NT2/D1 (cell line): ENCODE data around the gene PNPLA6.

Source experiments
- DNase-seq: peaks from one replicate; pipeline ENCODE4 v3.0.0-alpha.2; 2011; ENCODE audit warnings: low read depth, low spot score
- H3K27me3 ChIP-seq: 2 replicates; pipeline ENCODE4 v1.6.0; 2011; ENCODE audit warnings: mild to moderate bottlenecking; ENCODE audit not compliant: insufficient read length, insufficient read depth
- H3K36me3 ChIP-seq: 2 replicates; pipeline ENCODE4 v1.6.1; 2011; ENCODE audit warnings: mild to moderate bottlenecking, low read length, mixed read lengths; ENCODE audit not compliant: insufficient read depth, insufficient read length
- H3K4me1 ChIP-seq: 2 replicates; pipeline ENCODE4 v1.5.1; 2011; ENCODE audit not compliant: insufficient read depth, insufficient read length
- H3K4me3 ChIP-seq: 2 replicates; pipeline ENCODE4 v1.5.1; 2011; ENCODE audit warnings: low read depth; ENCODE audit not compliant: insufficient read length
- H3K9ac ChIP-seq: 2 replicates; pipeline ENCODE4 v1.6.0; 2011; ENCODE audit warnings: low read depth; ENCODE audit not compliant: insufficient read length
- H3K9me3 ChIP-seq: 2 replicates; pipeline ENCODE4 v1.5.1; 2011; ENCODE audit warnings: mild to moderate bottlenecking, low read length; ENCODE audit not compliant: insufficient read depth
- SUZ12 ChIP-seq: IDR thresholded peaks from 2 replicates; pipeline ENCODE4 v1.6.1; 2011; ENCODE audit not compliant: insufficient read length, insufficient read depth; ENCODE audit errors: extremely low read depth
- YY1 ChIP-seq: IDR thresholded peaks from 2 replicates; pipeline ENCODE4 v1.6.1; 2011; ENCODE audit not compliant: insufficient read length, insufficient read depth
- ZNF274 ChIP-seq: IDR thresholded peaks from 2 replicates; pipeline ENCODE4 v1.6.1; 2011; ENCODE audit warnings: mild to moderate bottlenecking, low read depth, low read length

The PNPLA6 gene

DNA sequence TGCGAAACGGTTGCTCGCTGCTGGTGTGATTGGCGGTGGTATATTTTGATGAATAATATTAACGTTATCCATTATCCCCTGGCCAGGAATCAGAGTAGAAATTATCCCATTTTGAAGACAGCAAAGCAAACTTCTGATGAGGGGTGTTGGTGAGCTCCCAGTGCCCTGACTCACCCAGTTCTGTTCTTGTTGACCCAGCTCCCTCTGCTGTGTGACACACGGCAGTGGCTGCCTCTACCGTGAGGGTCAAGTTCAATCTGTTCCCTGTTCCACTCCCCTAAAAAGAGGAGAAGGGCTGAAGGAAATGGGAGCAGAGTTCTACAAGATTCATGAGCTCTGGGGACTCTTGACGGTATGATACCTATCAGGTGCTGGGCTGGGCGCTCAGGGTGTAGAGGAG, 62.2 kb downstream of the PNPLA6 start:
- no peak for DNase-seq
- Histone ChIP-seq H3K9ac (no peak overlapping the region), H3K4me1 (peaks cover 12% of the 10 kb centered on the region), H3K36me3 (no peaks in the 10 kb centered on the region), H3K9me3 (no peaks in the 10 kb centered on the region), H3K4me3 (no peak overlapping the region), H3K27me3 (peaks cover 20% of the 10 kb centered on the region)
- TF ChIP-seq YY1 = no peak
- TF ChIP-seq SUZ12 = no peak

DNA sequence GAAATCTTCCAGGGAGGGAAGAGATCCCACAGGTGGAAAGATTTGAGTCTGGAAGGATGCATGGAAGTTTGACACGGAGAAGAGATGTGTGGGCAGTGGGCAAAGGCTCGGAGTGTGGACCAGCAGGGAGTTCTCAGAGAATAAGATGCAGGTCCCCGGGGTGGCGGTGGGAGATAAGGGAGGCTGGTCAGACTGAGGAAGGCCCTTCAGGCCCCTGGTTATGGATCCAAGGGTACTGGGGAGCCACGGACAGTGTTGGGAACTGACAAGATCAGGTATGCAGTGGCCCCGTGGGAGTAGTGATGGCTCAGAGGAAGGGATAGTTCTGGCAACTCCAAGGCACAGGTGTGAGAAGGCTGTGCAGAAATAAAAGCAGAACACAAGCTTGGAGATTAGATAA, 62.7 kb downstream of the PNPLA6 start:
- Histone ChIP-seq H3K27me3 (peaks cover 20% of the 10 kb centered on the region), H3K4me1 (peaks cover 12% of the 10 kb centered on the region), H3K4me3 (no peak overlapping the region), H3K36me3 (no peaks in the 10 kb centered on the region), H3K9me3 (no peaks in the 10 kb centered on the region), H3K9ac (no peak overlapping the region)
- no peak for TF ChIP-seq SUZ12
- TF ChIP-seq ZNF274 = no peak
- TF ChIP-seq YY1 = no peak
- no peak for DNase-seq

DNA sequence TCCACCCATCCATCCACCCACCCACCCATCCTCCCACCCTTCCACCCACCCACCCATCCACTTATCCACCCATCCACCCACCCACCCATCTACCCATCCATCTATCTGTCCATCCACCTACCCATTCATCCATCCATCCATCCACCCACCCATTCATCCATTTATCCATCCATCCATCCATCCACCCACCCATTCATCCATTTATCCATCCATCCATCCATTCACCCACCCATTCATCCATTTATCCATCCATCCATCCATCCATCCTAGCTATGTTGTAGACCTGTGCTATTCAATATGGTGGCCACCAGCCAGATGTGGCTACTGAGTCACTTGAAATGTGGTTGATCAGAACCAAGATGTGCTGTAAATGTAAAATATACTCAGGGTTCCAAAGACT, 65.2 kb downstream of the PNPLA6 start:
- DNase-seq = no peak
- no peak overlapping the region for H3K9ac ChIP-seq
- H3K9me3 ChIP-seq = no peaks in the 10 kb centered on the region
- TF ChIP-seq YY1 (no peak), ZNF274 (no peak), SUZ12 (no peak)
- peaks cover 12% of the 10 kb centered on the region for H3K27me3 ChIP-seq
- peaks cover 16% of the 10 kb centered on the region for H3K4me1 ChIP-seq
- H3K4me3 ChIP-seq = no peak overlapping the region
- no peaks in the 10 kb centered on the region for H3K36me3 ChIP-seq

DNA sequence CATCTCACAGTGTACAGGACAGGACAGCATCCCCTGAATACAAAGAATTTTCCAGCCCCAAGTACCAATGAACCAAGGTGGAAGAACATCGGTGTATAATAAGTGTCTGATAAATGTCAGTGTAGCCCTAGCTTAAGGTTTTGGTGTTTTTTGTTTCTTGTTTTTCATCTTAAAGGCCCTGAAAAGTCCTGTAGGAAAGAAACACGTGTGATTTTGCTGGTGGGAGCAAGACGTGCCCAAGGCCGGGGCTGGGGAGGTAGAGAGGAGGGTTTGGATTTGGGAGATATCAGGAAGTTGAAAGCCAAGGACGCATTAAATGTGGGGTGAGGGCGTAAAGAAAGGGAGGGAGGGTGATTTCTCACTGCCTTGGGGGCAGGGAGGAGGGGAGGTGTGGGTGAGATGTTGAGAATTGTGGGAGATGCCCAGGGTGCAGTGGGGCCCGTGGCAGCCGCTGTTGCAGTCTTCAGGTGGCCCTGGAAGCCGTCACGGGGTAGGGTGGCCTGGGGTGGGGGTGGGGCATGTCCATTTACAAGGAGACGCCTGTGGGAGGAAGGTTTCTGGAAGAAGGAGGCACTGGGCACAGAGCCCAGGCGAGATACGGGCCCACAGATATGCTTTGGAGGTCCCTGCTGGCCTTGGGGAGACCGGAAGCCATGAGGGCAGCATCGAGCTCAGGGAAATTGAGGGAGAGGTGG, 66.9 kb downstream of the PNPLA6 start:
- Histone ChIP-seq H3K9ac (no peak overlapping the region), H3K27me3 (peaks cover under 1% of the 10 kb centered on the region), H3K36me3 (no peaks in the 10 kb centered on the region), H3K4me3 (no peak overlapping the region), H3K4me1 (peaks cover 5% of the 10 kb centered on the region), H3K9me3 (no peaks in the 10 kb centered on the region)
- DNase-seq = no peak
- TF ChIP-seq SUZ12 (no peak), YY1 (no peak), ZNF274 (no peak)

DNA sequence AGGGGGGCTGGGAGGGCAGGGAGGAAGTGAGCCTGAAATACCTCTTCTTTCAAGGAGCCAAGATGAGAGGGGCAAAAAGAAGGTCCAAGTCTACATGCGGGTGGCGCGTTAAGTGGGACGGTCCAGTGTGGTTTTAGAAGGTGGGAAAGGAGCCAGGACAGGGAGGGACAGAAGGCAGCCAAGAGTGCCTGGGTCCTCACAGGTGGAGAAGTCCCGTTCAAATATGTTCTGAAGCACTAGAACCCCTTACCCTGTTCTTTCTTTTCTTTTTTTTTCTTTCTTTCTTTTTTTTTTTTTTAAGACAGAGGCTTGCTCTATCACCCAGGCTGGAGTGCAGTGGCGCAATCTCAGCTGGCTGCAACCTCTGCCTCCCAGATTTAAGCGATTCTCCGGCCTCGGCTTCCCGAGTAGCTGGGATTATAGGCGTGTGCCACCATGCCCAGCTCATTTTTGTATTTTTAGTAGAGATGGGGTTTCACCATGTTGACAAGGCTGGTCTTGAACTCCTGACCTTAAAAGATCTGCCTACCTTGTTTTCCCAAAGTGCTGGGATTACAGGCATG, 67.5 kb downstream of the PNPLA6 start:
- no peak overlapping the region for H3K9ac ChIP-seq
- H3K4me3 ChIP-seq = no peak overlapping the region
- TF ChIP-seq YY1 (no peak), ZNF274 (no peak), SUZ12 (no peak)
- H3K4me1 ChIP-seq = peaks cover 3% of the 10 kb centered on the region
- H3K36me3 ChIP-seq = peaks cover 1% of the 10 kb centered on the region
- no peak for DNase-seq
- H3K9me3 ChIP-seq = no peaks in the 10 kb centered on the region
- no peaks in the 10 kb centered on the region for H3K27me3 ChIP-seq

DNA sequence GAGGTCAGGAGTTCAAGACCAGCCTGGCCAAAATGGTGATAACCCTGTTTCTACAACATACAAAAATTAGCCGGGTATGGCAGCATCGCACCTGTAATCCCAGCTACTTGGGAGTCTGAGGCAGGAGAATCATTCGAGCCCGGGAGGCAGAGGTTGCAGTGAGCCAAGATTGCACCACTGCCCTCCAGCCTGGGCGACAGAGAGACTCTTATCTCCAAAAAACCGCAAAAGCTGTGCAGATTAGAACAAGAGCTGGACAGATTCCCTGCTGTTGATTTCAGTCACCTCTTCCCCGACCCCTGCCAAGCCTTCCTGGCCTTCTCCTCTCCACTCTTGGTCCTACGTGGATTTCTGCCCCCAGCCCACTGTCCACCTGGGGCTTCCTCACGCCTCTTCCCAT, 68.4 kb downstream of the PNPLA6 start:
- no peak overlapping the region for H3K4me3 ChIP-seq
- no peak for TF ChIP-seq SUZ12
- no peak for TF ChIP-seq YY1
- H3K9me3 ChIP-seq = no peaks in the 10 kb centered on the region
- peaks cover 3% of the 10 kb centered on the region for H3K4me1 ChIP-seq
- peaks cover 5% of the 10 kb centered on the region for H3K36me3 ChIP-seq
- no peak for DNase-seq
- no peak overlapping the region for H3K9ac ChIP-seq
- no peaks in the 10 kb centered on the region for H3K27me3 ChIP-seq

DNA sequence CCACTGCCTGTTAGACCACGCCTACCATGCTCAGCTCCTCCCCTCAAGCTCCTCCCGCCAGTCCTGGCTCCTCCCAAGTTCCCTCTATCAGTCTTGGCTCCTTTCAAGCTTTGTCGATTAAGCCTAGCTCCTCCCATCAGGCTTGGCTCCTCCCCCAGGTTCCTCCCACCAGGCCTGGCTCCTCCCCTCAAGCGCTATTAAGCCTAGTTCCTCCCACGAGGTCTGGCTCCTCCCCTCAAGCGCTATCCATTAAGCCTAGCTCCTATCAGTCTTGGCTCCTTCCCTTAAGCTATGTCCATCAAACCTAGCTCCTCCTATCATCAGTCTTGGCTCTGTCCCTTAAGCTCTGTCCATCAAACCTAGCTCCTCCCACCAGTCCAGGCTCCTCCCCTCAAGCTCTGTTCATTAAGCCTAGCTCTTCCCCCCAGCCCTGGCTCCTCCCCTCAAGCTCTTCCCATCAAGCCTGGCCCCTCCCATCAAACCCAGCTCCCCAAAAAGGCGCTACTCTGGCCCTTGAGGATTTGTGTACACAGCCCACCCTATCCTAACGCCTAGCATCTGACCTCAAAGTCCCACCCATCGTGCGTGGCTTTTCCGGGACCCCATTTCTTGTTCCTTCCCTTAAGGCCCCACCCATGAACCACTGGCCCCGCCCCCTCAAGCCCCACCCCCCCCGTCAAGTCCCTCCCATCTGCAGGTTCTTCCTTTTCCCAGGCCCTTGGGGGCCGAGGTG, 70.1 kb downstream of the PNPLA6 start:
- peak; percentile 59 for DNase-seq
- no peaks in the 10 kb centered on the region for H3K27me3 ChIP-seq
- H3K9ac ChIP-seq = no peak overlapping the region
- peaks cover 3% of the 10 kb centered on the region for H3K4me1 ChIP-seq
- peaks cover 7% of the 10 kb centered on the region for H3K36me3 ChIP-seq
- TF ChIP-seq YY1 (no peak), ZNF274 (no peak), SUZ12 (no peak)
- H3K9me3 ChIP-seq = no peaks in the 10 kb centered on the region
- no peak overlapping the region for H3K4me3 ChIP-seq
